Mucosa of rectum (tissue), 2 donors: Measurements from ENCODE around the gene LCP2.

Source experiments
- H3K27ac ChIP-seq, 2 donors: one replicate each; pipeline ENCODE4 v1.7.0; 2013; ENCODE audit warnings: inconsistent platforms in 2 of 2, low read depth in 2 of 2, low read length in 2 of 2
- H3K27me3 ChIP-seq, 2 donors: one replicate each; pipeline ENCODE4 v1.7.0; 2013; ENCODE audit warnings: low read length in 2 of 2; ENCODE audit not compliant: control insufficient read depth in 2 of 2, insufficient read depth in 2 of 2
- H3K36me3 ChIP-seq, 2 donors: one replicate each; pipeline ENCODE4 v1.7.0; 2013; ENCODE audit warnings: low read length in 2 of 2; ENCODE audit not compliant: control insufficient read depth in 2 of 2, insufficient read depth in 2 of 2
- H3K4me1 ChIP-seq, 2 donors: one replicate each; pipeline ENCODE4 v1.7.0; 2013; ENCODE audit warnings: low read length in 2 of 2, mild to moderate bottlenecking in 1 of 2; ENCODE audit not compliant: control insufficient read depth in 2 of 2, insufficient read depth in 2 of 2
- H3K4me3 ChIP-seq, 2 donors: one replicate each; pipeline ENCODE4 v1.7.0; 2013; ENCODE audit warnings: low read length in 2 of 2
- H3K9ac ChIP-seq, 2 donors: one replicate each; pipeline ENCODE4 v1.7.0; 2013; ENCODE audit warnings: low read length in 2 of 2, low read depth in 1 of 2, mild to moderate bottlenecking in 1 of 2
- H3K9me3 ChIP-seq, 2 donors: one replicate each; pipeline ENCODE4 v1.7.0; 2013; ENCODE audit warnings: low read length in 2 of 2; ENCODE audit not compliant: control insufficient read depth in 2 of 2
- donor health status: healthy.
- donor health status: Normal muscosa, but diverticular disease.

LCP2 gene

GRCh38 chr5:170300361-170301013, 2.9 kb upstream of the LCP2 start:
- Histone ChIP-seq H3K27ac (no peak overlapping the region), H3K27me3 (no peaks in the 10 kb centered on the region), H3K36me3 (no peaks in the 10 kb centered on the region), H3K4me1 (peaks cover 4 to 6% of the 10 kb centered on the region in 2 donors), H3K4me3 (no peak overlapping the region), H3K9ac (no peak overlapping the region), H3K9me3 (no peaks in the 10 kb centered on the region)

GRCh38 chr5:170296935-170297588, 515 bp downstream of the LCP2 start:
- Histone ChIP-seq H3K9me3 (no peaks in the 10 kb centered on the region), H3K27me3 (no peaks in the 10 kb centered on the region), H3K27ac (peak overlapping the region; percentile 68 to 93), H3K4me3 (peak overlapping the region; percentile 59 to 90), H3K9ac (peak overlapping the region; percentile 44 to 83), H3K4me1 (peaks cover 0 to 3% of the 10 kb centered on the region in 2 donors), H3K36me3 (peaks cover 0 to 4% of the 10 kb centered on the region in 2 donors)

- peaks cover 0 to 4% of the 10 kb centered on the region in 2 donors for H3K36me3 ChIP-seq
- no peaks in the 10 kb centered on the region for H3K9me3 ChIP-seq
- H3K27me3 ChIP-seq = no peaks in the 10 kb centered on the region
- H3K4me3 ChIP-seq = peak overlapping the region; percentile 59 to 90
- peaks cover 0 to 2% of the 10 kb centered on the region in 2 donors for H3K4me1 ChIP-seq
- H3K9ac ChIP-seq = peak overlapping the region; percentile 44 to 83
- peak overlapping the region; percentile 68 to 93 for H3K27ac ChIP-seq
Measured at GRCh38 chr5:170296036-170296934, 1.3 kb downstream of the LCP2 start.

DNA sequence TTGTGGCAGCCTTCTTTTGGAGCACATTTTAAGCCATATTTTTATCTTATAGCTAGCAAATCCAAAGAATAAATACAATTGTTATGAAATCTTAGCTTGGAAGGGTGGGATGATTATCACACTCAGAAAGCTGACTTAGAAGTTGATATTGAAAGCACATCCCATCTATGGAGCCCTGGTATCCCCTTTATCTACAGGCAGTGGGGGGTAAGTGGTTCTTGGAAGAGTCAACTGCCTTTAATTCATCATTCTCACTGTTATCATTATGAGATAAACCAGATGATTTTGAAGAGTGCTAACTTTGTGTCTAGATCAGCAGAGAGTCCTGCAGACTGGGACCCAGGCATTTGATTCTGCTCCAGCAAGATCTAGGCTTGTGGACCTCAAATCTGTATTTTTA, 3.0 kb downstream of the LCP2 start:
- H3K9me3 ChIP-seq = no peaks in the 10 kb centered on the region
- peaks cover 4% of the 10 kb centered on the region in 2 donors for H3K36me3 ChIP-seq
- no peak overlapping the region for H3K9ac ChIP-seq
- no peaks in the 10 kb centered on the region for H3K27me3 ChIP-seq
- H3K27ac ChIP-seq = no peak overlapping the region
- peaks cover 7 to 9% of the 10 kb centered on the region in 2 donors for H3K4me1 ChIP-seq
- peak overlapping the region; percentile 59 to 90 for H3K4me3 ChIP-seq

GRCh38 chr5:170294057-170294456, 3.5 kb downstream of the LCP2 start:
- H3K27me3 ChIP-seq = no peaks in the 10 kb centered on the region
- H3K4me3 ChIP-seq = peak overlapping the region in 1 of 2 donors; percentile 90
- H3K36me3 ChIP-seq = peaks cover 4% of the 10 kb centered on the region in 2 donors
- no peaks in the 10 kb centered on the region for H3K9me3 ChIP-seq
- no peak overlapping the region for H3K9ac ChIP-seq
- peaks cover 7 to 13% of the 10 kb centered on the region in 2 donors for H3K4me1 ChIP-seq
- no peak overlapping the region for H3K27ac ChIP-seq

GRCh38 chr5:170293273-170293672, 4.3 kb downstream of the LCP2 start:
- Histone ChIP-seq H3K36me3 (peaks cover 4% of the 10 kb centered on the region in 2 donors), H3K4me1 (peaks cover 9 to 13% of the 10 kb centered on the region in 2 donors), H3K9ac (no peak overlapping the region), H3K27me3 (no peaks in the 10 kb centered on the region), H3K9me3 (no peaks in the 10 kb centered on the region), H3K4me3 (peak overlapping the region in 1 of 2 donors; percentile 15), H3K27ac (no peak overlapping the region)

- H3K36me3 ChIP-seq = peaks cover 4% of the 10 kb centered on the region in 2 donors
Measured at GRCh38 chr5:170292179-170293104, 5.1 kb downstream of the LCP2 start.

DNA sequence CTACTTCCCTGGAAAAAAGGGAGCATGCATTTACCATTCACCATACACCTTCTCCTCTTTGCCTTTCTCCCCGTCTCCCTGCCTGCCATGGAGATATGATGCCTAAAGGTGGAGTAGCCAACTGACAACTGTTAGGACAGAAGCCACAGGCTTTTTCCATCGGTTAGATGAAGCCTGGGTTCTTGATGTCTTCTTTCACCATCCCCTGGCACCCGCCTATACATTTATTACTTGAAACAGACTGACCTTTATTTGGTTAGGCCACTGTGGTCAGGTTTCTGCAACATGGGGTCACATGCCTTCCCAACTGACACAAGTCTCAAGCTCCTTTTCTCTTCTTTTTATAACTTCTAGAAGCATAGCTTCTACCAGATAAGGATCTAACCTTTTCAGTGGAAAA, 7.1 kb downstream of the LCP2 start:
- Histone ChIP-seq H3K9ac (no peak overlapping the region), H3K4me1 (peaks cover 11 to 17% of the 10 kb centered on the region in 2 donors), H3K27ac (no peak overlapping the region), H3K36me3 (peaks cover 4% of the 10 kb centered on the region in 2 donors), H3K27me3 (no peaks in the 10 kb centered on the region), H3K9me3 (no peaks in the 10 kb centered on the region), H3K4me3 (no peak overlapping the region)

More at GRCh38 chr5:170292179-170293104, 5.1 kb downstream of the LCP2 start:
- no peak overlapping the region for H3K9ac ChIP-seq
- no peaks in the 10 kb centered on the region for H3K27me3 ChIP-seq
- H3K4me1 ChIP-seq = peaks cover 11 to 13% of the 10 kb centered on the region in 2 donors
- no peaks in the 10 kb centered on the region for H3K9me3 ChIP-seq
- no peak overlapping the region for H3K4me3 ChIP-seq
- H3K27ac ChIP-seq = no peak overlapping the region

- Histone ChIP-seq H3K36me3 (peaks cover 4% of the 10 kb centered on the region in 2 donors), H3K4me3 (peak overlapping the region in 1 of 2 donors; percentile 25), H3K4me1 (peaks cover 11 to 17% of the 10 kb centered on the region in 2 donors), H3K27ac (peak overlapping the region in 1 of 2 donors; percentile 4), H3K9me3 (no peaks in the 10 kb centered on the region), H3K9ac (no peak overlapping the region), H3K27me3 (no peaks in the 10 kb centered on the region)
Measured at GRCh38 chr5:170289764-170290163, 7.8 kb downstream of the LCP2 start.
